GM21717 (cell line): ENCODE measurements around the gene KCNJ6.
"Not testable (repeated sequence)": the region's sequence is repeated elsewhere in the genome, so short reads cannot be mapped to it uniquely, and the experiment has no call there.

Experiments used
- ATAC-seq: cut with Tn5 transposase; IDR thresholded peaks from one replicate; pipeline ENCODE4 v1.9.1; 2021; ENCODE audit warnings: mild to moderate bottlenecking, moderate library complexity; ENCODE audit not compliant: unreplicated experiment

The KCNJ6 gene

GRCh38 chr21:37582590-37582989 is 333.7 kb downstream of the KCNJ6 start:
- no peak for ATAC-seq

- ATAC-seq, result no peak
Observed at GRCh38 chr21:37580666-37581065, 335.6 kb downstream of the KCNJ6 start.

GRCh38 chr21:37579356-37579755 is 336.9 kb downstream of the KCNJ6 start:
- no peak for ATAC-seq

GRCh38 chr21:37578471-37579126 is 337.7 kb downstream of the KCNJ6 start:
- ATAC-seq, result no peak

GRCh38 chr21:37576929-37577328 is 339.3 kb downstream of the KCNJ6 start:
- not testable (repeated sequence) for ATAC-seq

GRCh38 chr21:37575580-37575979 is 340.7 kb downstream of the KCNJ6 start:
- no peak for ATAC-seq

- no peak for ATAC-seq
Observed at GRCh38 chr21:37574751-37575150, 341.5 kb downstream of the KCNJ6 start.

GRCh38 chr21:37574316-37574715 is 341.9 kb downstream of the KCNJ6 start:
- ATAC-seq, result no peak

- no peak for ATAC-seq
Observed at GRCh38 chr21:37571442-37571841, 344.8 kb downstream of the KCNJ6 start.

- ATAC-seq, result no peak
Observed at GRCh38 chr21:37568916-37569315, 347.3 kb downstream of the KCNJ6 start.

- ATAC-seq, result no peak
Observed at GRCh38 chr21:37568415-37568814, 347.8 kb downstream of the KCNJ6 start.

- ATAC-seq, result no peak
Observed at GRCh38 chr21:37566790-37567615, 349.3 kb downstream of the KCNJ6 start.

- ATAC-seq, result no peak
Observed at GRCh38 chr21:37565530-37566223, 350.6 kb downstream of the KCNJ6 start.

GRCh38 chr21:37564924-37565529 is 351.2 kb downstream of the KCNJ6 start:
- no peak for ATAC-seq

- peak; percentile 47 for ATAC-seq
Observed at GRCh38 chr21:37564341-37564923, 351.8 kb downstream of the KCNJ6 start.

- peak; percentile 77 for ATAC-seq
Observed at GRCh38 chr21:37563641-37564340, 352.5 kb downstream of the KCNJ6 start.

GRCh38 chr21:37562920-37563640 is 353.2 kb downstream of the KCNJ6 start:
- peak; percentile 6 for ATAC-seq

GRCh38 chr21:37561941-37562919 is 354.0 kb downstream of the KCNJ6 start:
- ATAC-seq, result no peak
